Right lobe of liver (tissue), 6 donors: ENCODE data around the gene GLOD5. TPM values are rescaled to one million over a fixed set of nuclear protein-coding genes. Genes with fewer than 3 reads are reported as not detected.

ENCODE experiments used
- ATAC-seq, 4 donors: fragments of 200-7000 bp; cut with Tn5 transposase; one replicate each; pipeline ENCODE4 v1.9.1; 2020; ENCODE audit warnings: mild to moderate bottlenecking in 4 of 4, moderate library complexity in 4 of 4
- DNase-seq, 3 donors: peaks; one replicate each; pipeline ENCODE4 v3.0.0-alpha.2; 2020
- H3K27ac ChIP-seq, 3 donors: fragments of 200-600 bp; one replicate each; pipeline ENCODE4 v1.8.0; 2022
- H3K27me3 ChIP-seq, 2 donors: fragments of 200-600 bp; one replicate each; pipeline ENCODE4 v1.8.0; 2022
- H3K36me3 ChIP-seq, 4 donors: fragments of 200-600 bp; sonication (generic) in 1 of 4; one replicate each; pipeline versions ENCODE4 v1.5.1 to v1.8.0; 2017 to 2022; ENCODE audit warnings: control low read depth in 1 of 4
- H3K4me1 ChIP-seq, 4 donors: fragments of 200-600 bp; sonication (generic) in 1 of 4; one replicate each; pipeline versions ENCODE4 v1.5.1 to v1.8.0; 2017 to 2022; ENCODE audit warnings: control low read depth in 1 of 4
- H3K4me3 ChIP-seq, 3 donors: fragments of 200-600 bp; one replicate each; pipeline ENCODE4 v1.8.0; 2022
- H3K9me3 ChIP-seq, 4 donors: fragments of 200-600 bp; sonication (generic) in 1 of 4; one replicate each; pipeline versions ENCODE4 v1.5.1 to v1.8.0; 2017 to 2022; ENCODE audit warnings: control low read depth in 1 of 4
- POLR2A ChIP-seq: fragments of 450-650 bp; IDR thresholded peaks from one replicate; pipeline ENCODE4 v1.6.1; 2017; ENCODE audit warnings: antibody characterized with exemption, mild to moderate bottlenecking
- WGBS: methylation state at CpG from one replicate; pipeline ENCODE4 v1.1.6; 2018; ENCODE audit warnings: low coverage, low lambda C conversion rate; ENCODE audit not compliant: insufficient coverage; ENCODE audit errors: missing lambda C conversion rate; 5-methylcytosine and 5-hydroxymethylcytosine counted together
- intact Hi-C, 2 donors: fragments of 100-400 bp; cut with DNase I; formaldehyde crosslinking; loops; one replicate each; pipeline versions ENCODE4 v1.11.2 to v1.14.1; 2022
- total RNA-seq, 6 experiments: library from RNA; depleted of rRNA in 2 of 6; stranded (reverse); fragments of >200 nt in 2 of 6; fragmentation: NEBNext Ultra II Directional in 3 of 6; extraction: Animal tissue kit (Norgen Biotek cat#: 25700) in 3 of 6; gene quantifications; one replicate each; pipeline versions ENCODE4 v1.1.0 to v1.2.4, GENCODE V29; 2016 to 2023
- TF ChIP-seq, protein P1 (sequence below), 4 donors: fragments of 200-600 bp in 3 of 4; fragments of 450-650 bp in 1 of 4; IDR thresholded peaks; one replicate each; pipeline versions ENCODE4 v1.5.1 to v1.8.0; 2016 to 2022; ENCODE audit warnings: antibody characterized with exemption in 4 of 4, mild to moderate bottlenecking in 2 of 4
- donor health status: DM: no; HTN: yes; CAD: no.
- donor health status: DM: no; HTN: no; CAD: no.
- donor health status: DM: no; HTN: no; CAD: no.
- donor health status: DM: no; HTN: yes; CAD: no.
- donor health status: DM: no; HTN: yes; CAD: no.

The GLOD5 gene
- total RNA-seq, 6 experiments from 2014 or later = 0.98 to 4.1 (median 2.9) TPM

DNA sequence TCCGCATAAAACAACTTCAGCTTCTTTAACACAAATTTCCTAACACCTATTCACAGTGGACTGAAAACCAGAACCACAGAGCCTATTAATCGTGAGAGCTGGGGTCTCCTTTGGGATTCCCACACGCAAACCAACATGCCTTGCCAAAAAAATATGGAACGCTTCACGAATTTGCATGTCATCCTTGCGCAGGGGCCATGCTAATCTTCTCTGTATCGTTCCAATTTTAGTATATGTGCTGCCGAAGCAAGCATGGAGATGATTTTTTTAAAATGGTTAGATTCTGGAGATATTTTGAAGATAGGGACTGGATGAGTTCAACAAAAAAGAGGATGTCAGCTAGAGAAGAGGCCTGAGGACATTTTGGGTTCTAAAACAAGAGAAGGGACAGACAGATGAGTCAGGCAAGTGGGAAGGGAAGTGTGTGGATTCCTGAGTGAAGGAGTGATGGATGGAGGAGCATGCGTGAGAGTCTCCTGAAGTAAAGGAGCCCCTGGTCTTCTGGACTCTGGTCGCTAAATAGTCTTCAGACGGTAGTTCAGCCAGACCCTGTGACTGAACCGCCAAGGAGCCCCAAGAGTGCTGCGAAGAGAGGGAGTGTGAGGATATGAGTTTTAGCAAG is 15.4 kb downstream of the GLOD5 start:
- Histone ChIP-seq H3K9me3 (no peaks in the 10 kb centered on the region), H3K27me3 (no peaks in the 10 kb centered on the region), H3K27ac (no peak overlapping the region), H3K4me3 (no peak overlapping the region), H3K36me3 (no peaks in the 10 kb centered on the region), H3K4me1 (no peaks in the 10 kb centered on the region)
- no peak for ATAC-seq
- DNase-seq = no peak
- intact Hi-C loops = no loop called here
- TF ChIP-seq, protein P1, sequence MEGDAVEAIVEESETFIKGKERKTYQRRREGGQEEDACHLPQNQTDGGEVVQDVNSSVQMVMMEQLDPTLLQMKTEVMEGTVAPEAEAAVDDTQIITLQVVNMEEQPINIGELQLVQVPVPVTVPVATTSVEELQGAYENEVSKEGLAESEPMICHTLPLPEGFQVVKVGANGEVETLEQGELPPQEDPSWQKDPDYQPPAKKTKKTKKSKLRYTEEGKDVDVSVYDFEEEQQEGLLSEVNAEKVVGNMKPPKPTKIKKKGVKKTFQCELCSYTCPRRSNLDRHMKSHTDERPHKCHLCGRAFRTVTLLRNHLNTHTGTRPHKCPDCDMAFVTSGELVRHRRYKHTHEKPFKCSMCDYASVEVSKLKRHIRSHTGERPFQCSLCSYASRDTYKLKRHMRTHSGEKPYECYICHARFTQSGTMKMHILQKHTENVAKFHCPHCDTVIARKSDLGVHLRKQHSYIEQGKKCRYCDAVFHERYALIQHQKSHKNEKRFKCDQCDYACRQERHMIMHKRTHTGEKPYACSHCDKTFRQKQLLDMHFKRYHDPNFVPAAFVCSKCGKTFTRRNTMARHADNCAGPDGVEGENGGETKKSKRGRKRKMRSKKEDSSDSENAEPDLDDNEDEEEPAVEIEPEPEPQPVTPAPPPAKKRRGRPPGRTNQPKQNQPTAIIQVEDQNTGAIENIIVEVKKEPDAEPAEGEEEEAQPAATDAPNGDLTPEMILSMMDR (IDR thresholded peaks at IDR 0.05) = no peak
- no peak for TF ChIP-seq POLR2A
- 69% methylated on average over 13 of the region's 13 CpGs for WGBS

DNA sequence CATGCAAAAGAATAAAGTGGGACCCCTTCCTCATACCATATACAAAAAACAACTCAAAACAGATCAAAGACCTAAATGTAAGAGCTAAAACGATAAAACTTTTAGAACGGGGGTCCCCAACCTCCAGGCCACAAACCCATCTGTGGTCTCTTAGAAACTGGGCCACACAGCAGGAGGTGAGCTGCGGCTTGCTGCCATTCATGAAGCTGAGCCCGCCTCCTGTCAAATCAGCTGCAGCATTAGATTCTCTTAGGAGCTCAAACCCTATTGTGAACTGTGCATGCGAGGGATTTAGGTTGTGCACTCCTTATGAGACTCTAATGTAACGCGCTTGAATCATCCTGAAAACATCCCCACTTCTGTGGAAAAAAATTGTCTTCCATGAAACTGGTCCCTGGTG is 17.9 kb downstream of the GLOD5 start:
- Histone ChIP-seq H3K27ac (no peak overlapping the region), H3K27me3 (no peaks in the 10 kb centered on the region), H3K4me3 (no peak overlapping the region), H3K4me1 (no peaks in the 10 kb centered on the region), H3K36me3 (no peaks in the 10 kb centered on the region), H3K9me3 (no peaks in the 10 kb centered on the region)
- 57% methylated on average over 4 of the region's 7 CpGs for WGBS
- ATAC-seq = no peak
- DNase-seq = no peak
- no peak for TF ChIP-seq POLR2A
- TF ChIP-seq, protein P1 (IDR thresholded peaks at IDR 0.05) = no peak
- intact Hi-C loops = no loop called here

DNA sequence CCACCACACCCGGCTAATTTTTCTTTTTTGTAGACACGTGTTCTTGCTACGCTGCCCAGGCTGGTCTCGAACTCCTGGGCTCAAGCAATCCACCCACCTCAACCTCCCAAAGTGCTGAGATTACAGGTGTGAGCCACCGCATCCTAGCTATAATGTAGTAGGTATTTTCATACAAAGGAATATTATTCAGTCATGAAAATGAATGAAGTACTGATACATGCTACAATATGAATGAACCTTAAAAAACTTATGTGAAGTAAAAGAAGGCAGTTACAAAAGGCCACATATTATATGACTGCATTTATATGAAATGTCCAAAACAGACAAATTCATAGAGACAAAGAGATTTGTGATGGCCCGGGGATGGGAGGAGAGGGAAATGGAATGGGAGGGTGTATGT is 20.2 kb downstream of the GLOD5 start:
- Histone ChIP-seq H3K36me3 (no peaks in the 10 kb centered on the region), H3K9me3 (no peaks in the 10 kb centered on the region), H3K27me3 (no peaks in the 10 kb centered on the region), H3K4me3 (no peak overlapping the region), H3K4me1 (no peaks in the 10 kb centered on the region), H3K27ac (no peak overlapping the region)
- ATAC-seq (no peak), DNase-seq (no peak)
- no peak for TF ChIP-seq POLR2A
- TF ChIP-seq, protein P1 (IDR thresholded peaks at IDR 0.05) = no peak
- WGBS = 74% methylated on average over 6 of the region's 6 CpGs
- intact Hi-C loops = no loop called here

DNA sequence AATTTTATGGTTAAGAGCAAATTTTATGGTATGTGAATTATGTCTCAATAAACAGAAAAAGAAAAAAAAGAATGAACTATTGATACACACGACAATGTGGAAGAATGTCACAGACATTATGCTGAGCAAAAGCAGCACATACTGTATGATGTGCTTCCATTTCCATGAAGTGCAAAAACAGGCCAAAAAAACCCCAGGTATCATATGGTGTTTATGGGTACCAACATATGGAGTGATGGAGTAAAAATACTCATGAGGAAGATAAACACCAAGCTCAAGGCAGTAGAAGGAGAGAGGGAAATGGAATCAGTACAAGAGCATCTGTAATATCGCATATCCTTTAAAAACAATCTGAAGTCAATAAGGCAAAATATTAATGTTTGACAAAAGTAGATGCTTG is 20.7 kb downstream of the GLOD5 start:
- 48% methylated on average over 2 of the region's 2 CpGs for WGBS
- TF ChIP-seq POLR2A = no peak
- TF ChIP-seq, protein P1 (IDR thresholded peaks at IDR 0.05) = no peak
- intact Hi-C loops = no loop called here
- H3K36me3 ChIP-seq = no peaks in the 10 kb centered on the region
- ATAC-seq (no peak), DNase-seq (no peak)
- H3K9me3 ChIP-seq = no peaks in the 10 kb centered on the region
- H3K4me3 ChIP-seq = no peak overlapping the region
- H3K27ac ChIP-seq = no peak overlapping the region
- H3K27me3 ChIP-seq = no peaks in the 10 kb centered on the region
- no peaks in the 10 kb centered on the region for H3K4me1 ChIP-seq

DNA sequence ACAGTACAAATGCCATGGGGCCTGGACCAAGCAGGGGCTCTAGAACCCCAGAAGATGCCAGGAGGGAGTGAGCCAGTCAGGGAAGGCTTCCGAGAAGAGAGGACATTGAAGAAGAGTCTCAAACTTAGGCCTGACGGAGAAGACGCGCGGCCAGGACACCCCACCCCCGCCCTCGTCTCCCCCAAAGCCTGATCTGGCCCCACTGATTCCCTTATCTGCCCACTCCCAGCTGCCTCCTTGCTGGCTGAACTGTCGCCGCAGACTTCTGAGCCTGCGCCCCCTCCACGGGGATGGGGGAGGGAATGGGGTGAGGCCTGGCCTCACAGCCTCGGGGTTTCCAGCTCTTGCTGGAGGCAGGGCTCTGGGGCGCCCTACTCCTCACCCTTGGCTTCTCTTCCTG is 21.2 kb downstream of the GLOD5 start:
- no peaks in the 10 kb centered on the region for H3K4me1 ChIP-seq
- H3K4me3 ChIP-seq = no peak overlapping the region
- ATAC-seq (no peak), DNase-seq (peak in 1 of 3 donors; percentile 33)
- H3K9me3 ChIP-seq = no peaks in the 10 kb centered on the region
- no peaks in the 10 kb centered on the region for H3K27me3 ChIP-seq
- intact Hi-C loops = no loop called here
- no peak overlapping the region for H3K27ac ChIP-seq
- no peaks in the 10 kb centered on the region for H3K36me3 ChIP-seq
- WGBS = no CpG with 5 or more reads among the region's 13 CpGs
- TF ChIP-seq POLR2A = no peak
- TF ChIP-seq, protein P1 (IDR thresholded peaks at IDR 0.05) = no peak
